ENCODE measurements around the gene GMCL2.

DNA sequence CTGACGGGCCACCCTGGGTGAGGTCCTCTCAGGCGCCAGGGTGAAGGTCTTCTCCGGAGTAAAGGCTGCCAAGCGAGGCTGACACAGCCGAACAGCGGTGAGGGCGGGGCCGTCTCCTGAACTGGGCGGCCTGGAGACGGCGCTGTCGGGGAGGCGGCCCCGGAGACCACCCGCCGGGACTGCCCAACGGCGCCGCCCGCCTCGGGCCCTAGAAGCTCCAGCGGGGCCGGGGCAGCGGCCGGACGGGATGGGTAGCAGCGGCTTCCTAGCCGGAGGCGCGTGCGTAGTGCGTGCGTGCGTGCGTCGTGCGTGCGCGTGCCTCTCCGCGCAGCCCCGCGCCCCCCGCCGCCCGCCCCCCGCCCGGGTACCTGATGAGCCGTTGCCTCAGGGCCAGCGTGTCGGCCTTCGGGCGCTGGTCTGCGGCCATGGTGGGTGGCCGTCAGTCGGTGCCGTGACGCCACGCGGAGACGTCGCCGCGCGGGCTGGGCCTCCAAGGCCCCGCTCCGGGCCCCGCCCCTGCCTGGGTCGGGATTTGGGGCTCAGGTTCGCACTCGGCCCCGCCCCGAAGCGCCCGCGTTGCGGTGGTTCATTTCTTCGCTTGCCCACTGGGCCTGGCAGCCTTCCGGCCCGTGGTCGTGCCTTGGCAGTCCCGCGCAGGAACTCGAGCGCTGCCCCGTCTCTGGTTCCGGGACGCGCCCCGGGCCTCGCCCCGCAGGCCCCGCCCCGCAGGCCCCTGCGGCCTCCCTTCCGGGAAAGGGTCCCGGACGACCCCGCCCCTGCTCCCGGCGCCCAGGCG, 45.2 kb upstream of the GMCL2 start, which contains the start of gene PHYKPL:
- TF ChIP-seq, protein P1, sequence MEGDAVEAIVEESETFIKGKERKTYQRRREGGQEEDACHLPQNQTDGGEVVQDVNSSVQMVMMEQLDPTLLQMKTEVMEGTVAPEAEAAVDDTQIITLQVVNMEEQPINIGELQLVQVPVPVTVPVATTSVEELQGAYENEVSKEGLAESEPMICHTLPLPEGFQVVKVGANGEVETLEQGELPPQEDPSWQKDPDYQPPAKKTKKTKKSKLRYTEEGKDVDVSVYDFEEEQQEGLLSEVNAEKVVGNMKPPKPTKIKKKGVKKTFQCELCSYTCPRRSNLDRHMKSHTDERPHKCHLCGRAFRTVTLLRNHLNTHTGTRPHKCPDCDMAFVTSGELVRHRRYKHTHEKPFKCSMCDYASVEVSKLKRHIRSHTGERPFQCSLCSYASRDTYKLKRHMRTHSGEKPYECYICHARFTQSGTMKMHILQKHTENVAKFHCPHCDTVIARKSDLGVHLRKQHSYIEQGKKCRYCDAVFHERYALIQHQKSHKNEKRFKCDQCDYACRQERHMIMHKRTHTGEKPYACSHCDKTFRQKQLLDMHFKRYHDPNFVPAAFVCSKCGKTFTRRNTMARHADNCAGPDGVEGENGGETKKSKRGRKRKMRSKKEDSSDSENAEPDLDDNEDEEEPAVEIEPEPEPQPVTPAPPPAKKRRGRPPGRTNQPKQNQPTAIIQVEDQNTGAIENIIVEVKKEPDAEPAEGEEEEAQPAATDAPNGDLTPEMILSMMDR (IDR thresholded peaks at IDR 0.05): peak; percentile 27
- TF ChIP-seq EP300 (IDR thresholded peaks at IDR 0.05; ENCODE audit: borderline replicate concordance in 1 of 2, low read depth in 1 of 2, low read length in 1 of 2) (no peak), TAF1 (IDR thresholded peaks at IDR 0.05; ENCODE audit: borderline replicate concordance, low read depth, low read length) (peak; percentile 69; the same call in 1 of the 2 replicates), RAD21 (IDR thresholded peaks at IDR 0.05; ENCODE audit: low read length) (no peak)
- TF ChIP-seq, protein P2, sequence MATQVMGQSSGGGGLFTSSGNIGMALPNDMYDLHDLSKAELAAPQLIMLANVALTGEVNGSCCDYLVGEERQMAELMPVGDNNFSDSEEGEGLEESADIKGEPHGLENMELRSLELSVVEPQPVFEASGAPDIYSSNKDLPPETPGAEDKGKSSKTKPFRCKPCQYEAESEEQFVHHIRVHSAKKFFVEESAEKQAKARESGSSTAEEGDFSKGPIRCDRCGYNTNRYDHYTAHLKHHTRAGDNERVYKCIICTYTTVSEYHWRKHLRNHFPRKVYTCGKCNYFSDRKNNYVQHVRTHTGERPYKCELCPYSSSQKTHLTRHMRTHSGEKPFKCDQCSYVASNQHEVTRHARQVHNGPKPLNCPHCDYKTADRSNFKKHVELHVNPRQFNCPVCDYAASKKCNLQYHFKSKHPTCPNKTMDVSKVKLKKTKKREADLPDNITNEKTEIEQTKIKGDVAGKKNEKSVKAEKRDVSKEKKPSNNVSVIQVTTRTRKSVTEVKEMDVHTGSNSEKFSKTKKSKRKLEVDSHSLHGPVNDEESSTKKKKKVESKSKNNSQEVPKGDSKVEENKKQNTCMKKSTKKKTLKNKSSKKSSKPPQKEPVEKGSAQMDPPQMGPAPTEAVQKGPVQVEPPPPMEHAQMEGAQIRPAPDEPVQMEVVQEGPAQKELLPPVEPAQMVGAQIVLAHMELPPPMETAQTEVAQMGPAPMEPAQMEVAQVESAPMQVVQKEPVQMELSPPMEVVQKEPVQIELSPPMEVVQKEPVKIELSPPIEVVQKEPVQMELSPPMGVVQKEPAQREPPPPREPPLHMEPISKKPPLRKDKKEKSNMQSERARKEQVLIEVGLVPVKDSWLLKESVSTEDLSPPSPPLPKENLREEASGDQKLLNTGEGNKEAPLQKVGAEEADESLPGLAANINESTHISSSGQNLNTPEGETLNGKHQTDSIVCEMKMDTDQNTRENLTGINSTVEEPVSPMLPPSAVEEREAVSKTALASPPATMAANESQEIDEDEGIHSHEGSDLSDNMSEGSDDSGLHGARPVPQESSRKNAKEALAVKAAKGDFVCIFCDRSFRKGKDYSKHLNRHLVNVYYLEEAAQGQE (IDR thresholded peaks at IDR 0.05; ENCODE audit: low read depth, low read length): no peak
- TF ChIP-seq, protein P3, sequence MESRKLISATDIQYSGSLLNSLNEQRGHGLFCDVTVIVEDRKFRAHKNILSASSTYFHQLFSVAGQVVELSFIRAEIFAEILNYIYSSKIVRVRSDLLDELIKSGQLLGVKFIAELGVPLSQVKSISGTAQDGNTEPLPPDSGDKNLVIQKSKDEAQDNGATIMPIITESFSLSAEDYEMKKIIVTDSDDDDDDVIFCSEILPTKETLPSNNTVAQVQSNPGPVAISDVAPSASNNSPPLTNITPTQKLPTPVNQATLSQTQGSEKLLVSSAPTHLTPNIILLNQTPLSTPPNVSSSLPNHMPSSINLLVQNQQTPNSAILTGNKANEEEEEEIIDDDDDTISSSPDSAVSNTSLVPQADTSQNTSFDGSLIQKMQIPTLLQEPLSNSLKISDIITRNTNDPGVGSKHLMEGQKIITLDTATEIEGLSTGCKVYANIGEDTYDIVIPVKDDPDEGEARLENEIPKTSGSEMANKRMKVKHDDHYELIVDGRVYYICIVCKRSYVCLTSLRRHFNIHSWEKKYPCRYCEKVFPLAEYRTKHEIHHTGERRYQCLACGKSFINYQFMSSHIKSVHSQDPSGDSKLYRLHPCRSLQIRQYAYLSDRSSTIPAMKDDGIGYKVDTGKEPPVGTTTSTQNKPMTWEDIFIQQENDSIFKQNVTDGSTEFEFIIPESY (IDR thresholded peaks at IDR 0.05; ENCODE audit: borderline replicate concordance, low read depth): no peak
- TF ChIP-seq, protein P4, sequence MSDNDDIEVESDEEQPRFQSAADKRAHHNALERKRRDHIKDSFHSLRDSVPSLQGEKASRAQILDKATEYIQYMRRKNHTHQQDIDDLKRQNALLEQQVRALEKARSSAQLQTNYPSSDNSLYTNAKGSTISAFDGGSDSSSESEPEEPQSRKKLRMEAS (IDR thresholded peaks at IDR 0.05; ENCODE audit: low read depth): peak; percentile 62
- TF ChIP-seq, protein P5, sequence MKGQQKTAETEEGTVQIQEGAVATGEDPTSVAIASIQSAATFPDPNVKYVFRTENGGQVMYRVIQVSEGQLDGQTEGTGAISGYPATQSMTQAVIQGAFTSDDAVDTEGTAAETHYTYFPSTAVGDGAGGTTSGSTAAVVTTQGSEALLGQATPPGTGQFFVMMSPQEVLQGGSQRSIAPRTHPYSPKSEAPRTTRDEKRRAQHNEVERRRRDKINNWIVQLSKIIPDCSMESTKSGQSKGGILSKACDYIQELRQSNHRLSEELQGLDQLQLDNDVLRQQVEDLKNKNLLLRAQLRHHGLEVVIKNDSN (IDR thresholded peaks at IDR 0.05; ENCODE audit: borderline replicate concordance, low read depth): no peak
